CD4-positive, alpha-beta T cell treated with Interleukin-1 beta for 1 hour (primary cell): Measurements from ENCODE around the gene SLC38A2.

Source experiments
- DNase-seq, 2 donors: peaks; one replicate each; pipeline ENCODE4 v3.0.0-alpha.2; 2020 to 2022

SLC38A2 gene

DNA sequence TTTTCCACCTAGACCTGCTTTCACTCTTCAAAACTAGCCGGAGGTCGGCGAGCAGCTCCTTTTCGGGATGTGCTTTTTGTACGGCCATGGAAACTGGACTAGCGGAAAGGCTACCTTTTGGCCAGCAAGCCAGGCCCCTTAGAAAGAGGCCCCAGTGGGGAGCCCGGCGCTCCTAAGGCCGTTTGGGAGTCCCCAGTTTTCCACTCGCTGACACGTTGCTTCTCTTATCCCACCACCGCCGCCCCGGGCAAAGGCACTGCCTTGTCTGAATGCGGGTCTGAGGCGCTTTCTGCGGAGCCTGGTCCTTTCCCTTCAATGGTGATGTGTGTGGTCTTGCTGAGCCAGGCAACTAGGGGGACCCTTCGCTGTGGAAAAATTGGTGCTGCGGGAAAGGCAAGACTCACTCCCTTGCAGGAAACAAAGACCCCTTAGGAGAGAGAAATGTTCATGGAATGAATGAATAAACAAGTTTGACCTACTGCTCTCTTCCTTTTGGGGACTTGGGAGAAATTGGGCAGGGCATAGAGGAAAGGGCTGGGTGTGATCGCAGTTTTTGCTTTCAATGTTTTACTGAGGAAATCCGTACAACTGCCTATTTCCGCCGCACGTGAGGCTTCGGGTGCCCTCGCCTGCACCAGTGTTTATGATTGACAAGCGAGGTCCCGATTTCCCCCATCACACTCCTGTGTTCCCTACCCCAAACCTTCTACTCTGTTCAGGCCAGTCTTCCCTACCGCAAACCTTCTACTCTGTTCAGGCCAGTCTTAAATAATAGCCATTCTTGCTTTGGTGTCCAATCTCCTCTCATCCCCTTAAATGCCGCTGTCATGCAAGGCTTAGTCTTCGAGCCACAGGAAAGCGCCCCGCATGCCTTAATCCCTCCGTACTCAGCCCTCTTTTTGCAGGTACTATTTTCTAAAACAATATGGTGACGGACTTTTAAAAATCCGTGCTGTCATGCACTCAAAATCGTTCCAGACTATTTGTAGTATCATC, 1.0 kb upstream of the SLC38A2 start:
- peak; percentile 17 to 41 for DNase-seq

DNA sequence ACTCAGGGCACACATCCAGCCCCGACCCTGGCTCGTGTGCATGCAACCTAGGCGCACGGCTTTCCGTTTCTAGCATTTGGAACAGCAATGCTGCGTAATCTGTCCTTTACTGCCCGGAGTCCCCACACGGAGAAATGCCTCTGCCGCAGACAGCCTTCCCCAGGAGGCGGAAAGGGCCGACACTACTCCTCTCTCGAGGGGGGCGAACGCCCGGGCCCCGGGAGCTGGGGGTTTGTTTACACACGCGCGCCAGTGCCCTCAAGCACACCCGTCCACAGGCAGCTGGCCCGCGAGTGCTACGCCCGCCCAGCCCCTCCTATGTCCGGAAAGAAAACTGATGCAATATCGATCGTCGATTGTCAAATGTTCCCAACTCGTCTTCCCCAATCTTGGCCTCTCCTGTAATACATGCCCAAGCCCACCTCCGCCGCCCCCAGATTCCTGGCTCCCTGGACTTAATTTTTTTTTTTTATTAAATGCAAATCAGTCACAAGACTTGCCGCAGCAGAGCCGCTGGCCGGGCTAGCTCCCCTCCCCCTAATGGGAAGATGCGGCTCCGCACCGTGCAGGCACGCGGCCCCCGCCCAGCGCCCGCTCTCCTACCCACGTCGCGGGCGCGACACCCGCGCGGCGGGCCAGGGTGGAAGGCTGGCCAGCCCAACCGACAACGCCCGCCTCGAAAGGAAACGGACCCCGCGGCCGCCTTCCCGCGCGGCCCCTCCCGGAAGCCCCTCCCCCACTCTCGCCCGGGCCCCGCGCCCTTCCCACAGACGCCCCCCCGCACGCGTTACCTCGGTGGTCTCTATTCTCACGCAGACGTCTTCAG, 642 bp downstream of the SLC38A2 start:
- DNase-seq: peak; percentile 48 to 55

DNA sequence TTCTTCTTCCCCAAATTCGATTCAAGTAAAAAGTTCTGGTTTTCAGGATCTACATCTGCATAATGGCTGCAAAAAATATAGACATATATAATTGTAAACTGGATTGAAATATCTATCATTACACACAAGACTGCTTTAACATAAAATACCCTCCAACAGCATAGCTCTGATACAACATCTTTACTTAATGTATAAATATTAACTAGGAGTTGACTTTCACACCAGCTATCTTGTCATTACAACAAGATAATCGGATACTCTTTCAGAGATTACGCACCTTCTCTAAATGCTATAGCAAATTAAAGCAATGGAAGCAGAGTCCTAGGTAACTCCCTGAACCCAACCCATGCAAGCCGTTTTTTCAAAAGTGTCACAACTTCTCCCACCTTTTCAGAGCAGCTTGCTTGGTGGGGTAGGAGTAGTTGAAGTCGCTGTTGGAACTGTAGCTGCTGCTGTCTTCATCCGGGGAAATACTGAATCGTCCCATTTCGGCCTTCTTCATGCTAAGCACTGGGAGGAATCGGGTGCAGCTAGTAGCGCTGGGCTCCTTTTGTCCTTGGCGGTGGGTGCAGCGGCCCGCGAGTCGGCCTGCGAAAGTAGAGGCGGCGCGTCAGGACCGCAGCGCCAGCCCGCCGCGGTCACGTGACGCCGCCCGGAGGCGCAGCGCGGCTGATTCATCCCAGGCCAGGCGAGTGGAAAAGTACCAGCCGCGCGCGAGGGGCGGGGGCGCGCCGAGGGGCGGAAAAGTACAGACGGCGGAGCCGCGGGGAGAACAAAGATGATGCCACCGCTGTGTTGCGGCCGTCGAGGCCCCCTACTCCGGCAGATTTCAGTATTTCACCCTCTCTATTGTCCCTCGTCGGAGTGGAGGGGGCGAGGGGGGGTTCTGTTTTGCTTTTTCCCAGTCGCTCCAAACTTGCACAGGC, 1.5 kb downstream of the SLC38A2 start:
- DNase-seq: peak; percentile 88 to 90

DNA sequence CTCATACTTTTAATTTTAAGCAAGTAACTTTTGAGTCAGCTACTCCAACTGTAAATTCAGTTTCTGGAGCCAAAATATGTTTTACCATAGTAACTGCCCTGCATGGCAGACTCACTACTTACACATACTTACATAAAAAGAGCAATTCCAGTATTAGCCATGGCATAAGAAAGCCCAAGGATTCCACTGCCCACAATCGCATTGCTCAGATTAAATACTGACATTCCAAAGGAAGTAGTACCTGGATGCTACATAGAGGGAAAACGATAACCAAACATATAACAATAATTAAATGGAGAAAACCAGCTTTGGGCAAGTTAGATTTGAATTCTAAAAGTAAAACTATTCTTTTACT, 2.2 kb downstream of the SLC38A2 start:
- DNase-seq: no peak

DNA sequence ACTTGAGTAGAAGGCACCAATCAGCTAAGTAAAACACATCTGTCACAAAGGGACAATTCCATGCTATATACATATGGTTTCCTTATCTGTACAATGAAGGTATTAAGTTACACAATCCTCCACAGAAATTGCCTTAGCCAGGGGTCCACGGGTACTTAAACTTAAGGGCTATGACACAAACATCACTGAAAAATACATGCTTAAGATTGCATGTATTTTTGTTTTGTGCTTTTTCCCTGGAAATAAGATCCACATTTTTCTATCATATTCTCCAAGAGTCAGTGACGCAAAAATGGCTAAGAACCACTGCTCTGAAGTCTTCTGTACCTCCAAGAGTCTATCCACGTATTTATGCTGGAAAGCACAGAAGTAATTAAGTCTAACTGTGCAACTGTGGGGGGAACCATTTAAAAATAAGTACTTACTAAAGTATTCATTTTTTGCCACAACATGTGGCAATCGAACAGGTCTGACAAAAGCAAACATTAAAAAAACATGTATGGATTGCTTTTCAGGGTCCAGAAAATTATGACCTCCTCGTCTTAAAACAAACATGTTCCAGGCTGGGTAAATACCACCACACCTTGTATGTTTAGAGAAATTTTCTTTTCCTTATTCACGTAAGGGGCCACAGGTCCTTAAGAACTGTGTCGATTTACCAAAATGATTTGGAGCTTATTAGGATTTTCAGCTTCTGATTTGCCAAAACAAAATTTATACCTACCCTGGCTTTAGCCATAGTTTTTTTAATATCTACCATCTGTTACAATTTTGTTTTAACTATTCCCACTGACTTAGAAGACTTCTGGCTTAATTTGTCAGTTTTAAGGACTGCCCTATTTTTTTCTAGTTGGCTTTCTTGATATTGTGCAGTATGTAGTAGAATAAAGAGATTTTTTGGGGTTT, 2.8 kb downstream of the SLC38A2 start:
- no peak for DNase-seq

DNA sequence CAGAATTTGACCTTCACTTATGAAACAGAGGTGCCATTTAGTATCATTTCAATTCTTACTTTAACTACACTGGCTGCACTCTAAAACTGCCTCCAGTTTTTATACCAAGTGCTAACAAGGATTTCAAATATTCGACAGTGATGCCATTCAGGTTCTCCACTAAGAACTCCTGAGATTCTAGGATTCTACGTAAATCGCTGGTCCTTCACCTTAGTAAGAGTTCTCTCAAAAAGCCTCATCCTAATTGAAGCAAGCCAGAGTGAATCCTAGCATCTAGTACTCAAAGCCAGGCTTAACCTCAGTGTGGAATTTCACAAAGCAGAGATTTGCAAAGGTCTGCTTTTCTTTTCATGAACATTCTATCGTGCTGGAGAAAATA, 3.5 kb downstream of the SLC38A2 start:
- no peak for DNase-seq

DNA sequence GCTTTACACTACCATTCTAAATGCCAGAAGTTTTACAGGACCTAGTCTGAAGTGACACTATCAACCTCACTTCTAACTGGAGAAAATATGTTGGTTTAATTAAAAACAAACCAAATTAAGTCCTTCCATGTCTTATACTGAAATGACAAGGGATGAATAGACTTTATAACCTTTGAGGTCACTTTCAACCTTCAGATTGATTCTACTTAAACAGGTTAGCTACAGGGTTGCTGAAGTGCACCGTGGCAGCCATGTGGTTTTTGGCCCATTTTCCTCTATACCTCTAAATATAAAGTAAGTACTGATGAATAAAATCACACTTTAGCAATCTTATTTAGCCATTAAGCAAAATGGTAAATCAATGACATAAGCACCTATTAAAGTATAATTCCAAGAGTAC, 3.9 kb downstream of the SLC38A2 start:
- DNase-seq: no peak

DNA sequence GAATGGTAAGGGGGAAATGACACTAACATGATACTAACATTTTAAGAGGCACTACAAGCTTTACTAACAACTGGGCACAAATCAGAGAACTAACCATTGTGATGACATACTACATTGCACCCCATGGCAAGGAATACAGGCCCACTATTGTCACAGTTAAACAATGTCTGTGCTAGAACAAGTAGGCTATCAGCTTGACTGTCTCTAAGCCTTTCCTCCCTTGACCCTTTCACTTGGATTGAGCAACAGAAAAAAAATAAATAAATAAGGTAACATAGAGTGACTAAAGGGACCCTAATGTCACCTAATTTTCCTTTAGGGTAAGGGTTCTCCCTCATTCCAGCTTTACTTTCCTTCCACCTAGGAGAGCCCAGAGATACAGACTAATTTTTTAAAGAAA, 4.4 kb downstream of the SLC38A2 start:
- DNase-seq: no peak

DNA sequence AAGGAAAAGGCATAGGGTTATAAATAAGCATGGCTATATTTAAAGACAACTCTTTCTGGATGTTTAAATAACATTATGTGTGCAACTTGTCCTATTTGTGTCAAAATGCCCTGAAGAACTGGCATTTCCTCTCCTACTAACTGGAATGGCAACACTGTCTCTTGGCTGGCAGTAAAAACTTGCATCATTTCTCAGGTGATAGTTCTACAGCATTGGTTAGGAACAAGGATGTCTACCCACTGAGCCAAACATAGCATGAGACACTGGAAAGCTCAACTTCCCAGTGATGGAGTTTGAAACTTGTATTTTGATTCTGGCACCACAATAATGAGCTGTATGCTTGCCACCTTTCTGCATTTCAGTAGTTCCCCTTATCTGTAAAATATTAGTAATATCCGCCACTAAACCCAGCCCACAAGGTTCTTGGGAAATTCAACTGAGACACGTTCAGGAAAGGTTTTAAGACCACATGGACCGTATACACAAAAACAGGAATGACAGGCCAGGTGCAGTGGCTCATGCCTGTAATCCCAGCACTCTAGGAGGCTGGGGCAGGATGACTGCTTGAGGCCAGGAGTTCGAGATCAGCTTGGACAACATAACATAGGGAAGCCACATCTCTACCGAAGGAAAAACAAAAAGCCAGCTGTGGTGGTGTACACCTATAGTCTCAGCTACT, 5.1 kb downstream of the SLC38A2 start:
- DNase-seq: no peak

DNA sequence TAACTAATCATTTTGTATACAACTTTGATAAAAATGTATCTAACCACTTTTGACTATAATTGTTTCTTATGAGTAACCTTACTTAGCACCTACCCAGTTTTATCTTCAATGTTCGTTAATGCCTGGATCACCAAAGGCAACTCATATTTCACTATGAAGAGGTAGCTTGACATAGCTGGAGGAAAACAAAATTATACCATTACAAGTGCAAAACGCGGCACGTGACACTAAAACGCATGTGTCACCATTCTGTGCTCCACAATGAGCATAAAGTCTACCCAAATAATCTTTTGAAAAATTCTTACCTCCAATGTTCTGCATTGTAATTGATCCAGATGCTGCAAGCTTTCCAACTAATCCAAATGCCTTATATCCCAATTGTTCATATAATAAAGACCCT, 5.8 kb downstream of the SLC38A2 start:
- no peak for DNase-seq

DNA sequence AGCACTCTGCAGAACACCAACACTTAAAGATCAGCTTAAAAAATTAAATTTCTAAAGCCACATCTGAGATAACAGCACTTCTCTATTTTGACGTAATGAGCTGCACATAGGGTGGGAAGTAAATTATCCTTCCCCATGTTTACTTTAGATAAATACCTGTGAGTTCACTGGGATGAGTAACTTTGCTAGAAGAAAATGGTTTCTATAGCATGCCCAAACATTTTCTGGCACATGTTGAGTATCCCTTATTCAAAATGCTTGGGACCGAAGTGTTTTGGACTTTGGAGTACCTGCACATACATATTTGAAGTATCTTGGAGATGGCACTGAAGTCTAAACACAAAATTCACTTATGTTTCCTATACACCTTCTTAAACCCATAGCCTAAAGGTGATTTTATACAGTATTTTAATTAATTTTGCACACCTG, 6.6 kb downstream of the SLC38A2 start:
- no peak for DNase-seq

DNA sequence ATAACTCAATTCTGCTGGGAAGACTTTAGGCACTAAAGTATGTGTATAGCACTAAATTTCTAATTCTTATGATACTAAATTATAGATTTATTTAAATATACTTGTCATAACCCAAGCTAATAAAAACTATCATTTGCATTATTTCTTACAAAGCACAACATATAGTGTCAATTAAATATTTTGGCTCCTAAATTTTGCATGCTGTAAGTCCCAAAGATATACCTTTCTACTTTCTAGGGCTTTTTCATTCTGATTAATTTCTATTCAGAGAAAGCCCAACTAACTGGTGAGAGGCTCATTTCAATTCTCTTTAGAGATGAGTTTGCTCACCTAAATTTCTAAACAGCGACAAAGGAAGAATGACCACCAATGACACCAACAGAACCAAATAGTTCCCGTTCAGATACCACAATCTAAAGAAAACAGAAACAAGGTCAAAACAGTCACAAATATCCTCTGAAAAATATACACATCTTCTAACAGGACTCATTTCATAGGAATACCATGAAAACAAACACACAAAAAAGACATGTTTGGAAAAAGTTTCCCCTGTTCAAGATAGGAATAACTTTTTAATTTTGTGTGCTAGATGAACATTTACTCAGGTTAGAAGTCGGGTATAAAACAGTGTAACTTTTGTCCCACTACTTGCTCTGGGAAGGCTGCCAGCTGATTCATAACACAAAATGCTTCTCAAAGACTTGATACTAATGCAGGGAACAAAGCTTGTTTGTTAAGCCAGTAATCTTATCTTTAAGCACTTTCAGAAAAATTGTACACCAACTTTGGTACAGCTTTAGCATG, 7.6 kb downstream of the SLC38A2 start:
- no peak for DNase-seq

DNA sequence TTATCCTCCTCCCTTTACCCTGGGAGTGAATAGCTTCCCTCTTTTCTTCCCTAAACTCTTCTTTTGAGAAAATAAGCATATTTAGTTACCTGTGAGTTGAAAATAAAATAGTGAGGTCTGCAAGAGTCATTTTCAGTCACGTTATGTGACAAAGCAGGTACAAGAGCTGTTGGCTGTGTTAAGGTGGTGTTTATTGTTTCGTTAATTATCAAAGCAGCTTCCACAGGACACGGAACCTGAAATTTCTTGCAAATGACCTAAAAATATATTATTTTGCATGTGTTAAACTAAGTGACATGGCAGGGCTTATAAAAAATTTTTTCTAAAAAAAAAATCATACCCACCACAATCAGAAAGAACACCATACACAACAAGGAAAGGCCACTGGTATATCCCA, 8.3 kb downstream of the SLC38A2 start:
- no peak for DNase-seq

DNA sequence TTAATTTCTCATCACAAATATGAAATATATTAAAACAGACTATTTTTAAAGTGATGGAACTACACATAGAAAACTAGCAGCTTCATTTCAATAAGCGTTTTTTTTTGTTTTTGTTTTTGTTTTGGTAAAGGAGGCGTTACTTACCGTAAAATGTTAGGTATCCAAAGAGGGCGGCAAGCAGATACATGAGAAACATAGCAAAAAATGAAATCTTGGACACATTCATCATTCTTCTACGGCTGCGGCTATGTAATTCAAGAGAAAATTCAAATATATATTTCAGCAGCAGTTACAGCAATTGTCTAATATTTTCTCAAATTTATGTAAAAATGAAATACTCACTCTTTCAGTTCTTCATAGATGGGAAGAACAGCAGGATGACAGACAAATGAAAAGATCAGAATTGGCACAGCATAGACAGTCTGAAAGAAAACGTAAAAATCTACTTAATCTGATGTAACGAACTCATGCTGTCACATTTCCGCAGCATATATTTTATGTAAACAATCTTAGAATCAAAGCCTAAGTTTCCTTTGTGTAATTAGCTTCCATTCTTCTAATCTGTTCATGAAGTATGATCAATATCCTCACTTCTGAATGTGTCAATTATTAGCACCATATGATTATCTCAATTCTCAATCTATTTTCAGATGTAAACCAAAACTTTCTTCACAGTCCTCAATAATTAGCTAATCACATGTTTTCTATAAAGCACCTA, 8.8 kb downstream of the SLC38A2 start:
- DNase-seq: no peak

DNA sequence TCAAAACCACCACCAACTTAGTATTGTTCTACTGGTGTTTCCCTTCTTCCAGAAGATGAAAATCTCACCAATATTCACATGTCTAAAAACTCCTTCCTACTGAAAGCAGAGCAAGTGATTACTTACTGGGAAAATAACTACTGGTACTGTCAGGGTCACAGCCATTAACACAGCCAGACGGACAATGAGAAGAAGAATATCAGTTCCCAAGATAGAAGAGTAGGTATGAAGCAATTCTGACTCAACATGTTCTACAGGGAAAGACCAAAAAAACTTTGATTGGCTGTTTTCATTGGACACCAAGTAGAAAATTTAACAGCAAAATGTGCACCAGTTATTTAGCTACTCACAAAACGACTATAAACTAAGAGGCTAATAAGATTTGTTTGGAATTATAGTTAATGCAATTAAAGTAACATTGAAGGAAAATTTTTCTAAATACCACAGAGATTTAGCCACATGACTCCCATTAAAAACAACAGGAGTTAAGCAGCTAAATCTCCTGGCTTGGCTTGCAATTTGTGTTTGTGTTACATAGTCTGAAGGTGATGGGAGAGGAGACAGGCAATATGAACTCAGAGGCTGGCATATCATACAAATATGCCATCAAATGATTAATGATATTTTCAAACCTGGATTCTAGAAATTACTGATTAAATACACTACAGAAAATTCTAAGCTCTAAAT, 9.5 kb downstream of the SLC38A2 start:
- DNase-seq: no peak

DNA sequence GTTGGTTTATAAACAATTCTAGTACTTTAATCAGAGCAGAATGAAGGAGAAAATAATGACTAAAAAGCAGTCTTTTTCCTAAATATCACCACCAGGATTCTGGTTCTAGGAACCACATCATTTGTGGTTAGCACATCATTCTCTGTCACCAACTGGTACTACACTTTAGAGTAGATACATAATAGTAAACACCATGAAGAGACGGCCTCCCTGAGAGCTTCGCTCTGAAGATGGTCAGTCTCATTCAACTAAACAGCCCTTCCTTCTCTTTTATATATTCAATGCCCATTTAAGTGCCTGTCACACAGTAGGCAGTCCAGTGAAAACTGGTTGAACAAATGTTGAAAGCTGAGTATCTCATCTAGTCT, 10.9 kb downstream of the SLC38A2 start:
- no peak for DNase-seq

DNA sequence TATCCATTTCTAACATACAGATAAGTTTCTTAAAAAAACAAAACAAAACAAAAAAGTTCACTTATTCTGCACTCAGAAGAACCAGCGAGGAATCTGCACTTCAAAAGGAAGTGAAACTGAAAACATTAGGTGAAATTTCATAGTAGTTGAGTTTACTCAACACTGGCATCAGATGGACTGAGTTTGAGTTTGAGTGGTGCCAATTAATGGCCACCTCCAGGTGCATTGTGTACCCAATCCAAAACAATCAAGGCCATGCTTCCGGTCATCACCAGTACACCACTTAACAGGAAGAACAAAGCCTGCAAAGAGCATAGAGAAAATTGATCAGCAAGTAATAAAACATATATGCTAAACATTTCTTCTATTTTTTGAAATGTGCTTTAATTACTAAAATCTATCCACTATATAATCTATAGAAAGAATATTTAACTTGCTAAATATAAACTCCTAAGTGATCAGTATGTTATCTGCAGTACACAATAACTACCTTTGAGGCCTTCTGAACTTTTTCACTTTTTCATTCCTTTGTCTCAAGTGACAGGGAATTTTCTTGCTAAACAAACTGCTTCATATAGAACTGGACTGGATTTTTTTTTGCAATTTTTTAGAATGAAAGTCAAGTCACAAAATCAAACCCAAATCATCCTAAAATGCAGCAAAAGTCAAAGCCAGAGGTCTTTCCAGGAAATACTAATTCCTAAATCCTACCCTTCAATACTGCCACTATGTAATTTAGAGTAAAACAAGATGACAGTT, 11.5 kb downstream of the SLC38A2 start:
- DNase-seq: no peak

DNA sequence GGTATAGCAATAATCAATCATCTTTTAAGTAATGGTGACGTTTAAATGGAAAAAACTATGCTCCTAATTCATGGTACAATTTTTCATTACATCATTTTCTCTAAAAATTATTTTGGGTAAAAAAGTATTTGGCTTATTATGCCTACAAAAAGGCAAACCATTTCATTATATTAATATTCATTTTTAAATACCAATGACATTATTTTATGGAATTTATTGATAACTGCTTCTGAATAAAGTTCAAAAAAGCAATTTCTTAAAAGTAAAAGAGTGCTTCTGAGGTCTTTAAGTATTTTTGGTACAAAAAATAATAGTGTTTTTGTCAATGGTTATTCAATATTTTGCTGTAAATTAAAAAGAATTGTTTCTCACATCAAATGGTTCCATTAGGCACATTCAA, 12.2 kb downstream of the SLC38A2 start:
- DNase-seq: no peak
